Tibial artery (tissue), 4 donors: ENCODE results near the gene PSMD13.
"Not testable (repeated sequence)": the region's sequence is repeated elsewhere in the genome, so short reads cannot be mapped to it uniquely, and the experiment has no call there.

Source experiments
- DNase-seq, 2 donors: peaks; one replicate each; pipeline ENCODE4 v3.0.0-alpha.2; 2019
- H3K27ac ChIP-seq, 2 donors: fragments of 200-600 bp; sonication (generic) in 1 of 2; 1 replicate in 1 of 2; 2 replicates in 1 of 2; pipeline ENCODE4 v1.5.1; 2018 to 2019; ENCODE audit warnings: mild to moderate bottlenecking in 1 of 2
- H3K27me3 ChIP-seq, 2 donors: fragments of 200-600 bp; sonication (generic) in 1 of 2; one replicate each; pipeline versions ENCODE4 v1.5.1 to v1.6.0; 2016 to 2019
- H3K36me3 ChIP-seq, 3 donors: fragments of 200-600 bp; sonication (generic) in 2 of 3; one replicate each; pipeline ENCODE4 v1.5.1; 2016 to 2019; ENCODE audit warnings: mild to moderate bottlenecking in 2 of 3
- H3K4me1 ChIP-seq, 4 donors: fragments of 200-600 bp; sonication (generic) in 2 of 4; 1 replicate in 3 of 4; 2 replicates in 1 of 4; pipeline ENCODE4 v1.5.1; 2016 to 2019
- H3K4me3 ChIP-seq, 2 donors: fragments of 200-600 bp; sonication (generic) in 1 of 2; 1 replicate in 1 of 2; 2 replicates in 1 of 2; pipeline ENCODE4 v1.5.1; 2018 to 2019; ENCODE audit warnings: mild to moderate bottlenecking in 2 of 2
- H3K9me3 ChIP-seq, 3 donors: fragments of 200-600 bp; sonication (generic) in 1 of 3; one replicate each; pipeline ENCODE4 v1.5.1; 2016 to 2019
- CTCF ChIP-seq, 2 experiments: fragments of 200-600 bp in 1 of 2; fragments of 450-650 bp in 1 of 2; IDR thresholded peaks; one replicate each; pipeline ENCODE4 v1.5.1; 2017 to 2019; ENCODE audit warnings: antibody characterized with exemption in 2 of 2, mild to moderate bottlenecking in 1 of 2, moderate library complexity in 1 of 2
- intact Hi-C: fragments of 100-400 bp; cut with DNase I; formaldehyde crosslinking; loops from one replicate; pipeline ENCODE4 v1.15.0; 2023; ENCODE audit warnings: low total_unique reads

The PSMD13 gene

GRCh38 chr11:257766-258493 lies 21.2 kb downstream of the PSMD13 start:
- TF ChIP-seq CTCF (IDR thresholded peaks at IDR 0.05) = no peak
- Histone ChIP-seq H3K36me3 (peaks cover 0 to 12% (median 7%) of the 10 kb centered on the region in 3 donors), H3K9me3 (no peaks in the 10 kb centered on the region), H3K4me1 (no peaks in the 10 kb centered on the region), H3K27me3 (peaks cover 0 to 14% of the 10 kb centered on the region in 2 donors), H3K27ac (no peak overlapping the region), H3K4me3 (no peak overlapping the region)
- DNase-seq = no peak
- intact Hi-C loops = loop anchor here (10.0 kb wide), 1 partner anchor 47 kb away; the partner anchor contains the start of gene IFITM2

- intact Hi-C loops = loop anchor here (10.0 kb wide), 1 partner anchor 45 kb away; the partner anchor contains the start of gene IFITM2
- Histone ChIP-seq H3K4me1 (no peaks in the 10 kb centered on the region), H3K27me3 (peaks cover 0 to 14% of the 10 kb centered on the region in 2 donors), H3K4me3 (no peak overlapping the region), H3K36me3 (no peaks in the 10 kb centered on the region), H3K27ac (no peak overlapping the region), H3K9me3 (no peaks in the 10 kb centered on the region)
- TF ChIP-seq CTCF (IDR thresholded peaks at IDR 0.05) = no peak
- no peak for DNase-seq
Measured at GRCh38 chr11:259413-259812, 22.6 kb downstream of the PSMD13 start.

GRCh38 chr11:261624-262023 lies 24.8 kb downstream of the PSMD13 start:
- Histone ChIP-seq H3K27me3 (peaks cover 0 to 14% of the 10 kb centered on the region in 2 donors), H3K4me3 (no peak overlapping the region), H3K27ac (no peak overlapping the region), H3K36me3 (no peaks in the 10 kb centered on the region), H3K9me3 (peaks cover 0 to 8% (median 0%) of the 10 kb centered on the region in 3 donors), H3K4me1 (no peaks in the 10 kb centered on the region)
- no peak for TF ChIP-seq CTCF (IDR thresholded peaks at IDR 0.05)
- DNase-seq = no peak
- intact Hi-C loops = no loop called here

GRCh38 chr11:266676-267439 lies 30.1 kb downstream of the PSMD13 start:
- intact Hi-C loops = no loop called here
- H3K36me3 ChIP-seq = no peaks in the 10 kb centered on the region
- no peak for TF ChIP-seq CTCF (IDR thresholded peaks at IDR 0.05)
- peaks cover 0 to 8% (median 0%) of the 10 kb centered on the region in 3 donors for H3K9me3 ChIP-seq
- peak; percentile 42 to 66 for DNase-seq
- H3K27ac ChIP-seq = no peak overlapping the region
- no peak overlapping the region for H3K4me3 ChIP-seq
- no peaks in the 10 kb centered on the region for H3K4me1 ChIP-seq
- H3K27me3 ChIP-seq = peaks cover 0 to 26% of the 10 kb centered on the region in 2 donors

GRCh38 chr11:267491-267994 lies 30.8 kb downstream of the PSMD13 start:
- peak overlapping the region; percentile 23 to 40 for H3K4me3 ChIP-seq
- TF ChIP-seq CTCF (IDR thresholded peaks at IDR 0.05) = no peak
- H3K36me3 ChIP-seq = no peaks in the 10 kb centered on the region
- no peaks in the 10 kb centered on the region for H3K4me1 ChIP-seq
- H3K27me3 ChIP-seq = peaks cover 0 to 33% of the 10 kb centered on the region in 2 donors
- peak; percentile 36 to 74 for DNase-seq
- H3K9me3 ChIP-seq = peaks cover 0 to 8% (median 0%) of the 10 kb centered on the region in 3 donors
- intact Hi-C loops = no loop called here
- peak overlapping the region in 1 of 2 donors; percentile 21 for H3K27ac ChIP-seq

- peak; percentile 52 to 75 for DNase-seq
- H3K27ac ChIP-seq = peak overlapping the region in 1 of 2 donors; percentile 21
- intact Hi-C loops, H3K36me3 ChIP-seq, H3K9me3 ChIP-seq, H3K4me1 ChIP-seq: not testable (repeated sequence)
- peaks cover 0 to 38% of the 10 kb centered on the region in 2 donors for H3K27me3 ChIP-seq
- peak overlapping the region in 1 of 2 donors; percentile 23 for H3K4me3 ChIP-seq
Measured at GRCh38 chr11:268716-269145, 32.0 kb downstream of the PSMD13 start.
